Measurements from ENCODE around the gene ZNF648.

The ZNF648 gene

DNA sequence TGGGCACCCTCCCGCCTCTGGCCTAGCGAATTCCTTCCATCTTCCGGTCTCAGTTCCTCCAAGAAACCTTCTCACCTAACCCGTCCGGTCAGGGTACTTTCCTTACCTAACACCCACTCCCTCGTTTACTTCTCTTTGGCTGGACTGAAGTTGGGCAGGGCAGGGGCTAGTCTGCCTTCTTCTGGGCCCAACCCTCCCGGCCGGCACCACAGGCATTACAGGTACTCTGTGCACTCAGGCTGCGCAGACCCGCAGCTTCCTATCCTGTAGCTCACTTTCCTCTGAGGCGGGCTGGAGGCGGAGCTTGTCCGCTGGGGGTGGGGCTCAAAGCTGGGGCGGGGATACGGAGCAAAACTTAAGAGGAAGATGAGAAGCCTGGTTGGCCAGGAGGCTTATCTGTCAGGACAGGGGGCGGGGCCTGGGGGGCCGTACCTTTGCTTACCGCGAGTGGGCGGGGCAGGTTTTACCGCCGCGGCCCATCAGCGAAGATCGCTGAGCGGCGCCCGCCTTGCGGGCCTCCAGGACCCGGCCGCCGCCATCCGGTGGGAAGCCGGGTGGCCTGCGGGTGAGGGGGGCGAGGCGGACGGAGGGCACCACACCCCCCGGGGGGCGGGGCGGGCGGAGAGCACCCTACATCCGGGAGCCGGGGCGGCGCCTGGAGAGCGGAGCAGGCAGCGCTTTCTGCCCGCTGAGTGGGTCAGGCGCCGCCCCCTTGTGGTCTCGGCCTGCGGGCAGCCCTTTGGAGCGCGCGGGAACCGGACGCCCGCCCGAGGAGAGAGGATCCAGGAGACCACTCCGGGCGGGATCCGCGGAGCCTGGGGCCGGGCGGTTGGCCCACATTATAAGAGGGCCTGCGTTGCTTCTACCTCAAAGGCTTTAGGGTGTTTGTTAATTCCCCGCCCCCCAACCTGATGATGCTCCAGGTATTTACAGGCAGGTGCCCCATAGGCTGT, 31.9 kb downstream of the ZNF648 start:
- TF ChIP-seq, protein P1, sequence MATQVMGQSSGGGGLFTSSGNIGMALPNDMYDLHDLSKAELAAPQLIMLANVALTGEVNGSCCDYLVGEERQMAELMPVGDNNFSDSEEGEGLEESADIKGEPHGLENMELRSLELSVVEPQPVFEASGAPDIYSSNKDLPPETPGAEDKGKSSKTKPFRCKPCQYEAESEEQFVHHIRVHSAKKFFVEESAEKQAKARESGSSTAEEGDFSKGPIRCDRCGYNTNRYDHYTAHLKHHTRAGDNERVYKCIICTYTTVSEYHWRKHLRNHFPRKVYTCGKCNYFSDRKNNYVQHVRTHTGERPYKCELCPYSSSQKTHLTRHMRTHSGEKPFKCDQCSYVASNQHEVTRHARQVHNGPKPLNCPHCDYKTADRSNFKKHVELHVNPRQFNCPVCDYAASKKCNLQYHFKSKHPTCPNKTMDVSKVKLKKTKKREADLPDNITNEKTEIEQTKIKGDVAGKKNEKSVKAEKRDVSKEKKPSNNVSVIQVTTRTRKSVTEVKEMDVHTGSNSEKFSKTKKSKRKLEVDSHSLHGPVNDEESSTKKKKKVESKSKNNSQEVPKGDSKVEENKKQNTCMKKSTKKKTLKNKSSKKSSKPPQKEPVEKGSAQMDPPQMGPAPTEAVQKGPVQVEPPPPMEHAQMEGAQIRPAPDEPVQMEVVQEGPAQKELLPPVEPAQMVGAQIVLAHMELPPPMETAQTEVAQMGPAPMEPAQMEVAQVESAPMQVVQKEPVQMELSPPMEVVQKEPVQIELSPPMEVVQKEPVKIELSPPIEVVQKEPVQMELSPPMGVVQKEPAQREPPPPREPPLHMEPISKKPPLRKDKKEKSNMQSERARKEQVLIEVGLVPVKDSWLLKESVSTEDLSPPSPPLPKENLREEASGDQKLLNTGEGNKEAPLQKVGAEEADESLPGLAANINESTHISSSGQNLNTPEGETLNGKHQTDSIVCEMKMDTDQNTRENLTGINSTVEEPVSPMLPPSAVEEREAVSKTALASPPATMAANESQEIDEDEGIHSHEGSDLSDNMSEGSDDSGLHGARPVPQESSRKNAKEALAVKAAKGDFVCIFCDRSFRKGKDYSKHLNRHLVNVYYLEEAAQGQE (IDR thresholded peaks at IDR 0.05; ENCODE audit: insufficient read depth in 1 of 2, low read depth in 2 of 2, low read length in 2 of 2) = no peak
- no peak for TF ChIP-seq POLR2AphosphoS5 (IDR thresholded peaks at IDR 0.05; ENCODE audit: low read depth, low read length)
- TF ChIP-seq TAF1 (IDR thresholded peaks at IDR 0.05; ENCODE audit: borderline replicate concordance, insufficient read depth, low read length) = no peak
- TF ChIP-seq FOXP2 (optimal IDR thresholded peaks at IDR 0.05; ENCODE audit: borderline replicate concordance, extremely low read depth, extremely low read length, insufficient read depth) = no peak
- TF ChIP-seq SIN3A (IDR thresholded peaks at IDR 0.05; ENCODE audit: borderline replicate concordance, insufficient read depth, low read length) = no peak; the same call in 1 of the 2 replicates

- TF ChIP-seq POLR2AphosphoS5 (IDR thresholded peaks at IDR 0.05; ENCODE audit: low read depth, low read length) = no peak
- TF ChIP-seq, protein P1 (IDR thresholded peaks at IDR 0.05; ENCODE audit: insufficient read depth in 1 of 2, low read depth in 2 of 2, low read length in 2 of 2) = 0 out of 4 replicates have a peak, but pooled peaks of 1 of the 2 experiments have one; percentile 26
- no peak for TF ChIP-seq FOXP2 (optimal IDR thresholded peaks at IDR 0.05; ENCODE audit: borderline replicate concordance, extremely low read depth, extremely low read length, insufficient read depth)
- no peak for TF ChIP-seq TAF1 (IDR thresholded peaks at IDR 0.05; ENCODE audit: borderline replicate concordance, insufficient read depth, low read length)
- TF ChIP-seq SIN3A (IDR thresholded peaks at IDR 0.05; ENCODE audit: borderline replicate concordance, insufficient read depth, low read length) = no peak
These were observed 32.5 kb downstream of the ZNF648 start for GRCh38 chr1:182029002-182029378.

DNA sequence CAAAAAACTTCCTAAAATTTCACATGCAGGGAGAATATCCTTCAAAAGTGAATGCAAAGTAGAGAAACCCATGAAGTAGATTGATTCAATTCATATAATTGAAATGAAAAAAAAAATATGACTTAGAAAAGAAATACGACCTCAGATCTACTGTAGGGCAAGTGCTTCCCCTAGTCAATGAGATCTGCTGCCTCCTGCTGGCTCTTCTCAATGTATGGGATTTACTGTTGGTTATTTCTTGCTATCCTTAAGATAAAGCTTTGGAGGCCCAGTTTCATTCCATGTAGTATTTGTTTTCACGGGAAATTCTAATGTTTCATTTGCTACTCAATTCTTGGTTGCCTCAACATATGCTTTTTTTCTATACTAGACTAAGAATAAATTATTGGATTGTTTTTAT, 46.2 kb downstream of the ZNF648 start:
- no peak for TF ChIP-seq POLR2AphosphoS5 (IDR thresholded peaks at IDR 0.05; ENCODE audit: low read depth, low read length)
- TF ChIP-seq FOXP2 (optimal IDR thresholded peaks at IDR 0.05; ENCODE audit: borderline replicate concordance, extremely low read depth, extremely low read length, insufficient read depth) = no peak

GRCh38 chr1:182004601-182005000, 56.9 kb downstream of the ZNF648 start:
- TF ChIP-seq TAF1 (IDR thresholded peaks at IDR 0.05; ENCODE audit: borderline replicate concordance, insufficient read depth, low read length) (no peak), FOXP2 (optimal IDR thresholded peaks at IDR 0.05; ENCODE audit: borderline replicate concordance, extremely low read depth, extremely low read length, insufficient read depth) (no peak), POLR2AphosphoS5 (IDR thresholded peaks at IDR 0.05; ENCODE audit: low read depth, low read length) (no peak), SIN3A (IDR thresholded peaks at IDR 0.05; ENCODE audit: borderline replicate concordance, insufficient read depth, low read length) (no peak)
- TF ChIP-seq, protein P1 (IDR thresholded peaks at IDR 0.05; ENCODE audit: insufficient read depth in 1 of 2, low read depth in 2 of 2, low read length in 2 of 2) = no peak

All from PFSK-1 (cell line).